GM12878 (cell line): ENCODE measurements around the gene NACA2. TPM values are rescaled to one million over a fixed set of nuclear protein-coding genes. Genes with fewer than 3 reads are reported as not detected.

Source experiments
- ATAC-seq: fragments of 200-7000 bp; cut with Tn5 transposase; 3 replicates; pipeline ENCODE4 v1.9.1; 2020; ENCODE audit warnings: mild to moderate bottlenecking, moderate library complexity
- BruUV-seq: library from RNA; stranded (reverse); fragments of 400-500 nt; replicated peaks from 2 replicates; lab custom pipeline; 2021; lab: Mats Ljungman, UMichigan
- CTCF ChIA-PET: fragments of 300-600 bp; sonication (Branson Sonifier 250); formaldehyde crosslinking; extraction: SDS; loops from one replicate; lab custom pipeline; 2021; ENCODE audit warnings: inconsistent platforms; lab: Yijun Ruan, JAX
- POLR2A ChIA-PET: fragments of 350-600 bp; formaldehyde crosslinking; extraction: SDS; loops from one replicate; lab custom pipeline; 2021; ENCODE audit warnings: inconsistent platforms; lab: Charles Lee
- RAD21 ChIA-PET: fragments of 300-600 bp; sonication (Branson Sonifier 250); formaldehyde crosslinking; loops from one replicate; lab custom pipeline; 2023; ENCODE audit warnings: antibody characterized with exemption; ENCODE audit not compliant: unreplicated experiment; lab: Charles Lee
- SMC1A ChIA-PET: fragments of 300-600 bp; sonication (Branson Sonifier 250); formaldehyde crosslinking; loops from one replicate; lab custom pipeline; 2023; ENCODE audit not compliant: unreplicated experiment, uncharacterized antibody; lab: Charles Lee
- DNase-seq: peaks from one replicate; pipeline ENCODE4 v3.0.0-alpha.2; 2011; ENCODE audit warnings: low read depth, low spot score
- FAIRE-seq: peaks from 3 replicates; lab custom pipeline; 2011; peaks lifted over from hg19 to GRCh38; lab: Jason Lieb, UNC
- H2AFZ ChIP-seq: 2 replicates; pipeline ENCODE4 v1.6.0; 2011; ENCODE audit warnings: low read depth, low read length, control low read depth; ENCODE audit not compliant: control insufficient read depth
- H3K27ac ChIP-seq: 2 replicates; pipeline ENCODE4 v1.5.1; 2011; ENCODE audit warnings: control low read depth; ENCODE audit not compliant: control insufficient read depth, insufficient read depth
- H3K27me3 ChIP-seq, 2 experiments: replicated peaks in 1 of 2; 2 replicates each; pipeline versions ENCODE4 v1.6.0 to v1.6.1; 2011; ENCODE audit warnings: low read length in 1 of 2; ENCODE audit not compliant: control insufficient read depth in 2 of 2, insufficient read depth in 2 of 2
- H3K36me3 ChIP-seq, 2 experiments: 2 replicates each; pipeline ENCODE4 v1.5.1; 2011; ENCODE audit warnings: low read length in 1 of 2; ENCODE audit not compliant: control insufficient read depth in 2 of 2, insufficient read depth in 2 of 2
- H3K4me1 ChIP-seq: 2 replicates; pipeline ENCODE4 v1.6.1; 2011; ENCODE audit warnings: mild to moderate bottlenecking, low read length, moderate library complexity, mixed read lengths; ENCODE audit not compliant: control insufficient read depth, insufficient read depth
- H3K4me2 ChIP-seq: 2 replicates; pipeline ENCODE4 v1.6.0; 2011; ENCODE audit warnings: control low read depth; ENCODE audit not compliant: control insufficient read depth, insufficient read depth
- H3K4me3 ChIP-seq: fragments of 200-600 bp; sonication (generic); 2 replicates; pipeline ENCODE4 v1.5.1; 2016
- H3K79me2 ChIP-seq: 2 replicates; pipeline ENCODE4 v1.6.0; 2011; ENCODE audit warnings: low read length; ENCODE audit not compliant: control insufficient read depth, insufficient read depth
- H3K9ac ChIP-seq: 2 replicates; pipeline ENCODE4 v1.8.0; 2011; ENCODE audit warnings: low read length, control low read depth, mixed read lengths; ENCODE audit not compliant: control insufficient read depth, insufficient read depth
- H3K9me3 ChIP-seq: replicated peaks from 3 replicates; pipeline ENCODE4 v1.5.1; 2011; ENCODE audit warnings: mild to moderate bottlenecking, low read length; ENCODE audit not compliant: control insufficient read depth, insufficient read depth
- H4K20me1 ChIP-seq: 2 replicates; pipeline ENCODE4 v1.6.0; 2011; ENCODE audit not compliant: control insufficient read depth, insufficient read depth
- BACH1 ChIP-seq: fragments of 450-650 bp; IDR thresholded peaks from 2 replicates; pipeline ENCODE4 v1.6.1; 2017; ENCODE audit warnings: mild to moderate bottlenecking, borderline replicate concordance
- BHLHE40 ChIP-seq, 2 experiments: fragments of 450-650 bp in 1 of 2; IDR thresholded peaks; 2 replicates each; pipeline ENCODE4 v1.6.1; 2011 to 2017; ENCODE audit warnings: low read depth in 2 of 2, borderline replicate concordance in 1 of 2, improper control_type of control experiment in 1 of 2, low read length in 1 of 2, mild to moderate bottlenecking in 1 of 2
- ETV6 ChIP-seq, 2 experiments: fragments of 450-650 bp in 1 of 2; IDR thresholded peaks in 1 of 2; conservative IDR thresholded peaks in 1 of 2; 2 replicates each; pipeline ENCODE4 v1.6.1; 2014; ENCODE audit warnings: antibody characterized with exemption in 1 of 2, borderline replicate concordance in 1 of 2, low read depth in 1 of 2, mild to moderate bottlenecking in 1 of 2, moderate library complexity in 1 of 2
- FOS ChIP-seq: IDR thresholded peaks from 3 replicates; pipeline ENCODE4 v1.6.1; 2011; ENCODE audit warnings: borderline replicate concordance; ENCODE audit not compliant: insufficient read length; ENCODE audit errors: extremely low read depth
- MYB ChIP-seq: fragments of 150-350 bp; IDR thresholded peaks from 2 replicates; pipeline ENCODE4 v1.6.1; 2014; ENCODE audit warnings: mild to moderate bottlenecking, low read depth, low read length, borderline replicate concordance
- NFXL1 ChIP-seq: fragments of 450-650 bp; IDR thresholded peaks from 2 replicates; pipeline ENCODE4 v1.6.1; 2017; ENCODE audit warnings: antibody characterized with exemption, mild to moderate bottlenecking, borderline replicate concordance
- SMARCA5 ChIP-seq: fragments of 450-650 bp; IDR thresholded peaks from 2 replicates; pipeline ENCODE4 v1.6.1; 2017; ENCODE audit warnings: mild to moderate bottlenecking
- TCF3 ChIP-seq: IDR thresholded peaks from 2 replicates; pipeline ENCODE4 v1.6.1; 2012; ENCODE audit warnings: low read depth, mild to moderate bottlenecking, low read length, borderline replicate concordance; ENCODE audit not compliant: insufficient read depth
- WGBS: methylation state at CpG from one replicate; pipeline ENCODE4 v1.1.6; 2016; ENCODE audit warnings: low lambda C conversion rate; ENCODE audit not compliant: insufficient replicate concordance, insufficient coverage; ENCODE audit errors: missing lambda C conversion rate; 5-methylcytosine and 5-hydroxymethylcytosine counted together
- in situ Hi-C: fragments of 300-500 bp; cut with MboI; formaldehyde crosslinking; loops from 9 replicates; pipeline ENCODE4 v1.14.3; 2018; ENCODE audit warnings: mixed read lengths
- intact Hi-C: fragments of 100-400 bp; cut with micrococcal nuclease; formaldehyde crosslinking; loops from one replicate; pipeline ENCODE4 v1.14.2; 2022; ENCODE audit not compliant: unreplicated experiment
- polyA plus RNA-seq, 11 experiments: library from polyadenylated mRNA; depleted of rRNA in 4 of 11; unstranded in 6 of 11; stranded (reverse) in 5 of 11; fragments of >200 nt; fragmentation: Nextera tagmentation in 4 of 11; fragmentation: Illumina TruSeq in 1 of 11; extraction: Ambion mirVana in 4 of 11; extraction: Trizol in 1 of 11; gene quantifications; 1 replicate in 1 of 11; 2 replicates in 10 of 11; pipeline versions ENCODE4 v1.2.1 to v1.2.3, GENCODE V29; 2011 to 2016; ENCODE audit warnings: inconsistent platforms in 2 of 11, missing spikeins in 2 of 11, low read depth in 1 of 11
- total RNA-seq, 4 experiments: library from RNA; depleted of rRNA in 3 of 4; stranded (reverse); fragments of >200 nt in 3 of 4; fragmentation: Illumina TruSeq in 1 of 4; extraction: Trizol in 1 of 4; gene quantifications; 2 replicates each; pipeline versions ENCODE4 v1.2.1 to v1.2.3, GENCODE V29; 2013 to 2021
- TF ChIP-seq, protein P1 (sequence below): fragments of 450-650 bp; IDR thresholded peaks from 2 replicates; pipeline ENCODE4 v1.6.1; 2016; ENCODE audit warnings: mild to moderate bottlenecking
- TF ChIP-seq, protein P2 (sequence below): fragments of 450-650 bp; formaldehyde crosslinking; IDR thresholded peaks from 2 replicates; pipeline ENCODE4 v1.4.0; 2020; ENCODE audit warnings: mild to moderate bottlenecking, moderate library complexity

Gene NACA2
- total and polyA plus RNA-seq, 10 of the 15 experiments (the other 5 are each of a cell fraction or from before 2014, with no cell fraction given) = 0.16 to 0.68 (median 0.36) TPM; not detected in 4

DNA sequence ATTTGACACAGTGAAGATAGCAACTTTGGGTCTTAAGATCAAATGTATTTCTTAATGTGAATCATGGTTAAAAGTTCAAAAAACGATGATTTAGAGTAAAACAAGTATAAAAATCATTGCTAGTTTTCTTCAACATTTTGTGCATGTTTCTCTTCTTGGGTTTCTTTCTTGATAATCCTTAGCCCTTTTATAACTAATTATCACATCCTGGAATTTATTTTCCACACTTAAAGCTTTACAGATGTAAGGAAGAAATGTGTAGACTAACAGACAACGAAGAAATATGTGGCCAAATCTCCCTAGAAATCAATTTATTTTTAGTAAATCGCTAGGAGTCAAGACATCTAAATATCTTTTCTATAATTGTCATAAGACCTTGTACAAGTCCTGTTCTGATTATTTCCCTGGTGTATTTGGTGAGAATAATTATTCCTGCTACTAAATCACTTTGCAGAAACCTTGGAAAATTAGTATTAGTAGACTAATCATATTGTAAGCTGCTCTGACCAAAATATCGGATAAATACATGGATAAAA is 4.9 kb downstream of the NACA2 start:
- no peak overlapping the region for H3K9ac ChIP-seq
- H3K4me2 ChIP-seq = no peak overlapping the region
- ATAC-seq (no peak), FAIRE-seq (no peak), DNase-seq (no peak)
- no peaks in the 10 kb centered on the region for H3K27me3 ChIP-seq
- ChIA-PET CTCF (no interaction called here), SMC1A (interaction anchor here (0.6 to 1.5 kb wide), 3 partner anchors 14 to 523 kb away, joined by 3 to 4 read pairs (median 3); no protein-coding TSS in a partner anchor), RAD21 (no interaction called here), POLR2A (no interaction called here)
- TF ChIP-seq MYB (no peak), TCF3 (no peak), NFXL1 (peak; percentile 77; the same call in 1 of the 2 replicates), BACH1 (no peak), FOS (no peak), BHLHE40 (IDR thresholded peaks at IDR 0.05; ENCODE audit: borderline replicate concordance in 1 of 2, low read depth in 2 of 2, low read length in 1 of 2) (no peak), SMARCA5 (no peak), ETV6 (conservative IDR thresholded peaks at IDR 0.05 in 1 of 2, IDR thresholded peaks at IDR 0.05 in 1 of 2; ENCODE audit: borderline replicate concordance in 1 of 2, low read depth in 1 of 2) (peak in 1 of 2 experiments; percentile 85; a peak in 1 of 4 replicates)
- TF ChIP-seq, protein P1, sequence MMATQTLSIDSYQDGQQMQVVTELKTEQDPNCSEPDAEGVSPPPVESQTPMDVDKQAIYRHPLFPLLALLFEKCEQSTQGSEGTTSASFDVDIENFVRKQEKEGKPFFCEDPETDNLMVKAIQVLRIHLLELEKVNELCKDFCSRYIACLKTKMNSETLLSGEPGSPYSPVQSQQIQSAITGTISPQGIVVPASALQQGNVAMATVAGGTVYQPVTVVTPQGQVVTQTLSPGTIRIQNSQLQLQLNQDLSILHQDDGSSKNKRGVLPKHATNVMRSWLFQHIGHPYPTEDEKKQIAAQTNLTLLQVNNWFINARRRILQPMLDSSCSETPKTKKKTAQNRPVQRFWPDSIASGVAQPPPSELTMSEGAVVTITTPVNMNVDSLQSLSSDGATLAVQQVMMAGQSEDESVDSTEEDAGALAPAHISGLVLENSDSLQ = no peak
- TF ChIP-seq, protein P2, sequence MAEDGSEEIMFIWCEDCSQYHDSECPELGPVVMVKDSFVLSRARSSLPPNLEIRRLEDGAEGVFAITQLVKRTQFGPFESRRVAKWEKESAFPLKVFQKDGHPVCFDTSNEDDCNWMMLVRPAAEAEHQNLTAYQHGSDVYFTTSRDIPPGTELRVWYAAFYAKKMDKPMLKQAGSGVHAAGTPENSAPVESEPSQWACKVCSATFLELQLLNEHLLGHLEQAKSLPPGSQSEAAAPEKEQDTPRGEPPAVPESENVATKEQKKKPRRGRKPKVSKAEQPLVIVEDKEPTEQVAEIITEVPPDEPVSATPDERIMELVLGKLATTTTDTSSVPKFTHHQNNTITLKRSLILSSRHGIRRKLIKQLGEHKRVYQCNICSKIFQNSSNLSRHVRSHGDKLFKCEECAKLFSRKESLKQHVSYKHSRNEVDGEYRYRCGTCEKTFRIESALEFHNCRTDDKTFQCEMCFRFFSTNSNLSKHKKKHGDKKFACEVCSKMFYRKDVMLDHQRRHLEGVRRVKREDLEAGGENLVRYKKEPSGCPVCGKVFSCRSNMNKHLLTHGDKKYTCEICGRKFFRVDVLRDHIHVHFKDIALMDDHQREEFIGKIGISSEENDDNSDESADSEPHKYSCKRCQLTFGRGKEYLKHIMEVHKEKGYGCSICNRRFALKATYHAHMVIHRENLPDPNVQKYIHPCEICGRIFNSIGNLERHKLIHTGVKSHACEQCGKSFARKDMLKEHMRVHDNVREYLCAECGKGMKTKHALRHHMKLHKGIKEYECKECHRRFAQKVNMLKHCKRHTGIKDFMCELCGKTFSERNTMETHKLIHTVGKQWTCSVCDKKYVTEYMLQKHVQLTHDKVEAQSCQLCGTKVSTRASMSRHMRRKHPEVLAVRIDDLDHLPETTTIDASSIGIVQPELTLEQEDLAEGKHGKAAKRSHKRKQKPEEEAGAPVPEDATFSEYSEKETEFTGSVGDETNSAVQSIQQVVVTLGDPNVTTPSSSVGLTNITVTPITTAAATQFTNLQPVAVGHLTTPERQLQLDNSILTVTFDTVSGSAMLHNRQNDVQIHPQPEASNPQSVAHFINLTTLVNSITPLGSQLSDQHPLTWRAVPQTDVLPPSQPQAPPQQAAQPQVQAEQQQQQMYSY (CRISPR knock-in tag) = no peak
- no peak overlapping the region for H3K27ac ChIP-seq
- no peak overlapping the region for H2AFZ ChIP-seq
- BruUV-seq = no TSS peak
- intact Hi-C loops = no loop called here
- 50% methylated on average over 4 of the region's 4 CpGs for WGBS
- H4K20me1 ChIP-seq = no peaks in the 10 kb centered on the region
- no peaks in the 10 kb centered on the region for H3K4me1 ChIP-seq
- H3K4me3 ChIP-seq = no peak overlapping the region
- in situ Hi-C loops = no loop called here
- H3K36me3 ChIP-seq = no peaks in the 10 kb centered on the region
- H3K79me2 ChIP-seq = no peaks in the 10 kb centered on the region
- H3K9me3 ChIP-seq = no peaks in the 10 kb centered on the region
